Gastrocnemius medialis (tissue), 4 donors: ENCODE measurements around the gene DYNLRB1. TPM values are rescaled to one million over a fixed set of nuclear protein-coding genes. Genes with fewer than 3 reads are reported as not detected.
"Not testable (repeated sequence)": the region's sequence is repeated elsewhere in the genome, so short reads cannot be mapped to it uniquely, and the experiment has no call there.

ENCODE experiments used
- ATAC-seq, 2 donors: fragments of 150-250 bp; one replicate each; pipeline ENCODE4 v1.9.1; 2016
- DNase-seq, 2 donors: peaks; one replicate each; pipeline ENCODE4 v3.0.0-alpha.2; 2019
- H3K27ac ChIP-seq, 4 donors: fragments of 200-600 bp; sonication (generic); 1 replicate in 1 of 4; 2 replicates in 3 of 4; pipeline ENCODE4 v1.5.1; 2016 to 2018; ENCODE audit warnings: mild to moderate bottlenecking in 2 of 4, moderate library complexity in 1 of 4
- H3K27me3 ChIP-seq, 3 donors: fragments of 200-600 bp; sonication (generic) in 2 of 3; 1 replicate in 1 of 3; 2 replicates in 2 of 3; pipeline versions ENCODE4 v1.5.1 to v1.6.0; 2016 to 2019; ENCODE audit warnings: mild to moderate bottlenecking in 1 of 3, moderate library complexity in 1 of 3
- H3K36me3 ChIP-seq, 2 donors: fragments of 200-600 bp; sonication (generic) in 1 of 2; one replicate each; pipeline ENCODE4 v1.5.1; 2017 to 2018
- H3K4me1 ChIP-seq, 2 donors: fragments of 200-600 bp; sonication (generic) in 1 of 2; one replicate each; pipeline ENCODE4 v1.5.1; 2016 to 2017; ENCODE audit warnings: mild to moderate bottlenecking in 2 of 2
- H3K4me3 ChIP-seq, 4 donors: fragments of 200-600 bp; sonication (generic) in 3 of 4; 1 replicate in 1 of 4; 2 replicates in 3 of 4; pipeline ENCODE4 v1.5.1; 2016 to 2019; ENCODE audit warnings: mild to moderate bottlenecking in 2 of 4
- H3K9me3 ChIP-seq, 3 donors: fragments of 200-600 bp; sonication (generic) in 2 of 3; 1 replicate in 1 of 3; 2 replicates in 2 of 3; pipeline ENCODE4 v1.5.1; 2016 to 2019
- POLR2A ChIP-seq, 2 donors: fragments of 450-650 bp; IDR thresholded peaks; one replicate each; pipeline ENCODE4 v1.6.1; 2017; ENCODE audit warnings: antibody characterized with exemption in 2 of 2, mild to moderate bottlenecking in 2 of 2, moderate library complexity in 2 of 2
- in situ Hi-C, 4 donors: fragments of 200-750 bp; cut with MboI; loops; one replicate each; pipeline versions ENCODE4 v1.15.0 to v1.8.0; 2017; ENCODE audit warnings: low sequenced_read_pairs in 4 of 4
- intact Hi-C: fragments of 100-400 bp; cut with DNase I; formaldehyde crosslinking; loops from one replicate; pipeline ENCODE4 v1.15.1; 2023; ENCODE audit warnings: low total_unique reads
- total RNA-seq, 4 donors: library from RNA; depleted of rRNA; stranded (reverse); fragments of >200 nt; gene quantifications; one replicate each; pipeline versions ENCODE4 v1.1.0 to v1.2.3, GENCODE V29; 2016
- TF ChIP-seq, protein P1 (sequence below), 5 experiments: fragments of 450-650 bp in 3 of 5; fragments of 200-600 bp in 2 of 5; sonication (generic) in 2 of 5; IDR thresholded peaks in 4 of 5; conservative IDR thresholded peaks in 1 of 5; 1 replicate in 4 of 5; 2 replicates in 1 of 5; pipeline ENCODE4 v1.5.1; 2016 to 2019; ENCODE audit warnings: antibody characterized with exemption in 5 of 5, mild to moderate bottlenecking in 3 of 5, moderate library complexity in 3 of 5

Gene DYNLRB1
- total RNA-seq, 4 donors from 2014 or later, result 115 to 216 (median 142) TPM

DNA sequence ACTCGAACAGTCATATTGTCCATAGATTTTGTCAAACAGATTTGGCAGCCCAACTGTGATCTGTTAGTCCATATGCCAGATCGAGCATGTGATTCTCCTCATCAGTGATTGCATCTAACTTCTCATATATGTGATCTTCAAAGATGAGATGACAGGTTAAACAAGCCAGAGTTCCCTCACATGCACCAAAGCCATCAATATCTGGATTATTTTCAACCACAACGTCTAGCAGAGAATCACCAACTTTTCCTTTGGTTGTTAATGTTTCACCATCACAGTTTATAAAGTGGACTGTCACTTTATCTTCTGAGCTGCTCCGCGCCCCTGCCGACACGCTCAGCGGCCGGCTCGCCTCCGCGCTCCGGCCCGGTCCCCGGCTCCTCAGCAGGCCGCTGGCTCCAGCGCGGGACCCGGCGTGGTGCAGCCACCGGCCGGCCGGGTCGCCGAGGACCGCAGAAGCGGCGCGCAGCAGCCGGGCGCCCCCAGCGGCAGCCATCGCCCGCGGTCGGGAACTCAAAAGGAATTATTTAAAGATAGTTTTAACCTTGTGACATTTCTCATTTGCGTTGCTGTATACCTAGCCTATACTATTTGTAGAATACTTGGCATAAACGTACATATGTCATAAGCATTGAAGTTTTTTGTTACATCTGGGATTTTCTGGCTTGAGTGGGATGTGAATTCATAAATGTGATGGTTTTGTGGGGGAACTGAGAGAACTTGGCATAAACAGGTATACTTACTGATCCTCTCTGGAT is 40.1 kb upstream of the DYNLRB1 start:
- no peak overlapping the region for H3K4me3 ChIP-seq
- ATAC-seq, result peak; percentile 54 to 78
- DNase-seq, result peak in 1 of 2 donors; percentile 27
- no peaks in the 10 kb centered on the region for H3K27me3 ChIP-seq
- intact Hi-C loops (loop anchor here (2.0 kb wide), 1 partner anchor 163 kb away; no protein-coding TSS in a partner anchor), in situ Hi-C loops (no loop called here)
- peaks cover 0 to 33% of the 10 kb centered on the region in 2 donors for H3K36me3 ChIP-seq
- no peaks in the 10 kb centered on the region for H3K9me3 ChIP-seq
- H3K27ac ChIP-seq, result peak overlapping the region in 1 of 4 donors; percentile 29
- peaks cover 13% of the 10 kb centered on the region in 2 donors for H3K4me1 ChIP-seq
- TF ChIP-seq POLR2A (IDR thresholded peaks at IDR 0.05), result no peak
- TF ChIP-seq, protein P1, sequence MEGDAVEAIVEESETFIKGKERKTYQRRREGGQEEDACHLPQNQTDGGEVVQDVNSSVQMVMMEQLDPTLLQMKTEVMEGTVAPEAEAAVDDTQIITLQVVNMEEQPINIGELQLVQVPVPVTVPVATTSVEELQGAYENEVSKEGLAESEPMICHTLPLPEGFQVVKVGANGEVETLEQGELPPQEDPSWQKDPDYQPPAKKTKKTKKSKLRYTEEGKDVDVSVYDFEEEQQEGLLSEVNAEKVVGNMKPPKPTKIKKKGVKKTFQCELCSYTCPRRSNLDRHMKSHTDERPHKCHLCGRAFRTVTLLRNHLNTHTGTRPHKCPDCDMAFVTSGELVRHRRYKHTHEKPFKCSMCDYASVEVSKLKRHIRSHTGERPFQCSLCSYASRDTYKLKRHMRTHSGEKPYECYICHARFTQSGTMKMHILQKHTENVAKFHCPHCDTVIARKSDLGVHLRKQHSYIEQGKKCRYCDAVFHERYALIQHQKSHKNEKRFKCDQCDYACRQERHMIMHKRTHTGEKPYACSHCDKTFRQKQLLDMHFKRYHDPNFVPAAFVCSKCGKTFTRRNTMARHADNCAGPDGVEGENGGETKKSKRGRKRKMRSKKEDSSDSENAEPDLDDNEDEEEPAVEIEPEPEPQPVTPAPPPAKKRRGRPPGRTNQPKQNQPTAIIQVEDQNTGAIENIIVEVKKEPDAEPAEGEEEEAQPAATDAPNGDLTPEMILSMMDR (IDR thresholded peaks at IDR 0.05 in 4 of 5, conservative IDR thresholded peaks at IDR 0.05 in 1 of 5), result peak; percentile 38 to 75 (median 53)

DNA sequence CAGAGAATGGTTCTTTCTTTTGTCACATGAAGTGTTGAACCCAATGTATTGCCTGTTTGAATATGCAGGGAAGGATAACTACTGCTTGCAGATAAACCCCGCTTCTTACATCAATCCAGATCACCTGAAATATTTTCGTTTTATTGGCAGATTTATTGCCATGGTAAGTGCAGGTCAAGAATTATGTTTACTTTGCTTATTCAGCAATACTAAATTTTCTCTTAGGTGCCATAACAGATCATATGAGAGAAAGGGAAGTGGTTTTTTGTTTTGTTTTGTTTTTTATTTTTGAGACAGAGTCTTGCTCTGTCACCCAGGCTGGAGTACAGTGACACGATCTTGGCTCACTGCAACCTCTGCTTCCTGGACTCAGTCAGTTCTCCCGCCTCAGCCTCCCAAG is 36.6 kb upstream of the DYNLRB1 start:
- in situ Hi-C loops (no loop called here), intact Hi-C loops (no loop called here)
- Histone ChIP-seq H3K9me3 (no peaks in the 10 kb centered on the region), H3K27ac (no peak overlapping the region), H3K4me1 (no peaks in the 10 kb centered on the region), H3K4me3 (no peak overlapping the region), H3K27me3 (no peaks in the 10 kb centered on the region), H3K36me3 (peaks cover 0 to 59% of the 10 kb centered on the region in 2 donors)
- TF ChIP-seq, protein P1 (IDR thresholded peaks at IDR 0.05 in 4 of 5, conservative IDR thresholded peaks at IDR 0.05 in 1 of 5), result no peak
- no peak for TF ChIP-seq POLR2A (IDR thresholded peaks at IDR 0.05)
- ATAC-seq (no peak), DNase-seq (no peak)

DNA sequence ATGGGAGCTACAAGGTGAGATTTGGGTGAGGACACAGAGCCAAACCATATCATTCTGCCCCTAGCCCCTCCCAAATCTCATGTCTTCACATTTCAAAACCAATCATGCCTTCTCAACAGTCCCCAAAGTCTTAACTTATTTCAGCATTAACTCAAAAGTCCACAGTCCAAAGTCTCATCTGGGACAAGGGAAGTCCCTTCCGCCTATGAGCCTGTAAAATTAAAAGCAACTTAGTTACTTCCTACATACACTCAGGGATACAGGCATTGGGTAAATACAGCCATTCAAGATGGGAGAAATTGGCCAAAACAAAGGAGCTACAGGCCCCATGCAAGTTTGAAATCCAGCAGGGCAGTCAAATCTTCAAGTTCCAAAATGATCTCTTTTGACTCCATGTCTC is 34.1 kb upstream of the DYNLRB1 start:
- DNase-seq, H3K4me3 ChIP-seq, H3K4me1 ChIP-seq, H3K27me3 ChIP-seq, ATAC-seq, intact Hi-C loops, in situ Hi-C loops, H3K27ac ChIP-seq, H3K9me3 ChIP-seq: not testable (repeated sequence)
- H3K36me3 ChIP-seq, result peaks cover 0 to 59% of the 10 kb centered on the region in 2 donors

DNA sequence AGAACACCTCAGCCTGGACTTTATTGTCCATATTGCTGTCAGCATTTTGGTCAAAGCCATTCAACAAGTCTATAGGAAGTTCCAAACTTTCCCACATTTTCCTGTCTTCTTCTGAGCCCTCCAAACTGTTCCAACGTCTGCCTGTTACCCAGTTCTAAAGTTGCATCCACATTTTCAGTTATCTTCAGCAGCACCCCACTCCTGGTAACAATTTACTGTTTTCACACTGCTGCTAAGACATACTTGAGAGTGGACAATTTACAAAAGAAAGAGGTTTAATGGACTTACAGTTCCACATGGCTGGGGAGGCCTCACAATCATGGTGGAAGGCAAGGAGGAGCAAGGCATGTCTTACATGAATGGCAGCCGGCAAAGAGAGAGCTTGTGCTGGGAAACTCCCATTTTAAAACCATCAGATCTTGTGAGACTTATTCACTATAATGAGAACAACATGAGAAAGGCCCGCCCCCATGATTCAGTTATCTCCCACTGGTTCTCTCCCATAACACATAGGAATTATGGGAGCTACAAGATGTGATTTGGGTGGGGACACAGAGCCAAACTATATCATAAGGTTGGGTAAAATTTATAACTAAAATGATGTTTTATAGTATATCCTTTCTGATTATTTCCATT is 32.5 kb upstream of the DYNLRB1 start:
- ATAC-seq, H3K9me3 ChIP-seq, intact Hi-C loops, in situ Hi-C loops, H3K27me3 ChIP-seq, H3K4me3 ChIP-seq, H3K4me1 ChIP-seq, DNase-seq, H3K27ac ChIP-seq: not testable (repeated sequence)
- peaks cover 0 to 55% of the 10 kb centered on the region in 2 donors for H3K36me3 ChIP-seq

DNA sequence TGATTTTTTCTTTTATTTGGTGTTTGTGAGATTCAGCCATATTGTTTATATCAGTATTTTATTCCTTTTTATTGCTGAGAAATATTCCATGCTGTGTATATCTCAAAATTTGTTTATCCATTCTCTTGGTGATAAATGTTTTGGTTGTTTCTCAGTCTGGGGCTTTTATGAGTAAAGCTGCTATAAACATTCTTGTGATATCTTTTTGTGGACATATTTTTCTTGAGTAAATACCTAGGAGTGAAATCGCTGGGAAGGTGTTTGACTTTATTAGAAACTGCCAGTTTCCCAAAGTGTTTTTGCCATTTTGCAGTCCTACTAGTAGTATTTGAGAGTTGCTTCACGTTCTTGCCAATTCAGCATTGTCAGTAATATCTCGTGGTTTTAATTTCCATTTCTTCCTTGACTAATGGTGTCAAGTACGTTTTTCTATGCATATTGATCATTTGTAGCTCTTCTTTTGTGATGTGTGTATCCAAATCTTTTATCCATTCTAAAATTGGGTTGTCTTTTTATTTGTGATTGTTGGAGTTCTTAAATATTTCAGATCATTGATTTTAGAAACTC is 31.1 kb upstream of the DYNLRB1 start:
- Histone ChIP-seq H3K27me3 (no peaks in the 10 kb centered on the region), H3K4me1 (no peaks in the 10 kb centered on the region), H3K9me3 (no peaks in the 10 kb centered on the region), H3K4me3 (no peak overlapping the region), H3K36me3 (peaks cover 0 to 58% of the 10 kb centered on the region in 2 donors), H3K27ac (no peak overlapping the region)
- ATAC-seq (no peak), DNase-seq (no peak)
- TF ChIP-seq, protein P1 (IDR thresholded peaks at IDR 0.05 in 4 of 5, conservative IDR thresholded peaks at IDR 0.05 in 1 of 5), result no peak
- TF ChIP-seq POLR2A (IDR thresholded peaks at IDR 0.05), result no peak
- intact Hi-C loops (no loop called here), in situ Hi-C loops (no loop called here)
